Stimulated activated CD8-positive, alpha-beta memory T cell treated with anti-CD3 and anti-CD28 coated beads, Interleukin-12 subunit alpha, Interleukin-12 subunit beta, amount 100 ng/mL, for 4 hours (primary cell): Measurements from ENCODE around the gene CH25H.

Experiments
- DNase-seq: peaks from one replicate; pipeline ENCODE4 v3.0.0-alpha.2; 2020; ENCODE audit warnings: low read depth

Gene CH25H

GRCh38 chr10:89228962-89229361, 21.8 kb upstream of the CH25H start:
- no peak for DNase-seq

- no peak for DNase-seq
Observed at GRCh38 chr10:89228146-89228545, 21.0 kb upstream of the CH25H start.

DNA sequence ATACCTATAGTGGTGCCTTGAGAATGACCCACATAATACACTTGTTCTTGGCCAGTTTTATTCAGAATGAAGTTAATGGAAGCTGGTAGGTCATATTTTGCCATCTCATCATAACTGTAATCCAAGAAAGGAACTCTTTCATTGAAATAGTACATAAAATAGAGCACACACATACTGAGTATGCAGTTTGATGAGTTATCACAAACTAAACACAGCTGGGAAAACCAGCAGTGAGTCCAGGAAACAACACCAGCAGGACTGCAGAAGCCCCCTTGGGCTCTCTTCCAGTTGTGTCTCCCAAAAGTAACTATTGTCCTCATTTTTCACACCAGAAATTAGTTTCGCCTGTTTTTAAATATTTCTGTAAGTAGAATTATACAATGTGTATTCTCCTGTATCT, 19.8 kb upstream of the CH25H start:
- DNase-seq: no peak

- DNase-seq: no peak
Observed at GRCh38 chr10:89224739-89225443, 17.8 kb upstream of the CH25H start.

- no peak for DNase-seq
Observed at GRCh38 chr10:89221919-89222318, 14.8 kb upstream of the CH25H start.

DNA sequence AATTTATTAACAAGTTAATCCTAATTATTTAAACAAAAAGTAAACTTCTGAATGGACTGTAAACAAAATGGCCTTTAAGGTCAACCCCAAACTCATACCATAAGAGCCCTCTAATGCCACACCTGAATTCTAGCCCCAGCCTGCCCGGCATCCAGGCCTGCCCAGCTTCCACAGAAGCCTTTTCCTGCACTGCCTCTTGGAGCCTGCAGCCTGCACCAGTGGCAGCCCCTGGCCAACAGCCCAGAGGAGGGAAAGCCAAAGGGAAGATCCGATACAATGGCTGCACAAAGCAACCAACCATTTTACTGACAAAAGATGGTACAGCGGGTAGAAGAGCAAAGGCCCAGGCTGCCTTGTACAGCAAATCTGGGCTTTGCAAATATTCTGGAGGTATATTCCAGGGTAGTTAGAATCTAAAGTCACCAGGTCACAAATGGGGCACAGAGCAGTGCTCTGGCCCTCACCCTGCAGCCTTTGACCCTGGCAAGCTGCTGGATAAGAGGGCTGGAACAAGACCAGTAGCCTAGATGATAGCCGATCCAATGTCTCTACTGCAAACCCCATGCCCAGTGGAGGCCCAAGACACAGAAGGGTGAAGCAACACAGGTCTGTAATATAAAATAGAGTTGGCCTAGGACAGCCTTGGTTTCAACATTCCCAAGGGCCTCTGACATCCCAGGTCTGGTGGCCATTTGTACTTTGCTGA, 12.5 kb upstream of the CH25H start:
- no peak for DNase-seq

DNA sequence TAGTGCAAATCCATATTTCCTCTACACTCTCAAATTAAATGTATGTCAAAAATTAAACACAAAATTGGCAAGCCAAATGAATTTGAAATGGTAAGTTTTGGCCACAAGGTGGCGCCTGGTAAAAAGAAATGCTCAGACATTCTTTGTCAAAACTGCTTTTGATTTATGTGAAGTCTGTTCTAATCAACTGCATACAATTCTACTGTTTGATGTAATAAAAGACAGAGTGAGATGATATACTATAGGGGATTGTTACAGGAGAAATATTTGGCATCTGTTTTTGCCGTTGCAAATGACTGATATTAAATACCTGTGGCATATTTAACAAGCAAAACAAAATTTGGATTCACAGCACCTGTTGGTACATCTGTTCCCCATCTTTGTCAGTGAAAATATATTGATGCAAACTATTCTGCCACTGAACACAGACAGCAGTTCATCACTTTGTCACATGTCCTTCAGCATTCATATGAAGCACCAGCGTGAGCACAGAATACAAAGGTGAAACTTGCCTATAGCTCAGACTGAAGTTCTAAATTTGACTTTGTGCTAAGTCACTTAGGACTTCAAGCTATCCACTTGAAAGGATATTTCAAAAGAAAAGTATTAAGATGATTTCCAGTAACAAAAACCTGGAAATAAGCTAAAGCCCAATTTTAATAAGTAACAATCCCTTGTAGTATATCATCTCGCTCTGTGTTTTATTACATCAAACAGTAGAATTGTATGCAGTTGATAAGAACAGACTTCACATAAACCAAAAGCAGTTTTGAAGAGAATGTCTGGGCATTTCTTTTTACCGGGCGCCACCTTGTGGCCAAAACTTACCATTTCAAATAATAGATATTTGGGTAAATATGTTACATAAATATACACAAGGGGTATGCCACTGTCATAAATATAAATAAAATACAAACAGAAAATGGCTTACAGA, 10.2 kb upstream of the CH25H start:
- no peak for DNase-seq

- DNase-seq: no peak
Observed at GRCh38 chr10:89216056-89216455, 8.9 kb upstream of the CH25H start.

DNA sequence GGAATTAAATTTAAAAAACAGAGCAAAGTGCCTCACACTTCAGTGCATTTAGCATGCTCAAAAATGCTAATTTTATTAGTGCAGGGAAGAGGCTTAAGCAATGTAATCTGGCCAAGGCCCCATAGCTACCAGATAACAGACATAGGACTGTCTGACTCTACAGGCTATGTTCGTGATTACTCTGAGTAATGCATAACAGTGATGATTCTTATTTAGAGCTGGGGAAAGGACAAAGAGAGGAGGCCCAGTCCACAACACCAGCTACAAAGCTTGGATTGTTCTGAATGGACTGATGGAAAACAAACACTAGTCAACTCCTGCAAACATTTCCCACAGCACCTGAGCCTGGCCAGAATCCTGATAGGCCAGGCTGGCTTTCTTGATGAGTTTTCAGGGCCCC, 8.4 kb upstream of the CH25H start:
- no peak for DNase-seq

DNA sequence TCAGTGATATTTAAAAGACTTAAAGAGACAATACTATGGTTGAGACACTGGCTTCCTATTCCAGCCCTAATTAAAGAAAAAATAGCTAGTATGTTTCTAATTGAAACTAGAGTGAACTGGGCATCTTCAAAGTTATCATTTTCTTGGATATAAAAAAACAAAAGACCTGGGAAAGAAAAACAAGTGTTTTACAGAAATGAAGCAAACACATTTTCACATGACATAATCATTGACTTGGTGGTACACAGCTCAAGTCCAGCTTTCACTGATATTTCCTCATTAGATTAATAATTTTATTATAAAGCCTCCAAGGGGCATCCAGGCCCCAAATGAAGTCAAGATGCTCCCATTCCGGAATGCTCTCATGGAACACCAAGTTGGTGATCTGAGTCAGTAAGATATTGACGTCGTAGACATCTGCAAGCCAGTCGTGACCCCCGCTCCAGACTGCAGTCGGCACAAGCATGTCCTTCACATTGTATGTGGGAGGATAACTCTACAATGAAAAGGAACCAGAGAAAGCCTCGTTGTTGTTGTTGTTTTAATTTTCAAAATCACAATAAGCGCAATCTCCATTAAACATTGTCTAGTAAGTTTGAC, 7.5 kb upstream of the CH25H start:
- no peak for DNase-seq

DNA sequence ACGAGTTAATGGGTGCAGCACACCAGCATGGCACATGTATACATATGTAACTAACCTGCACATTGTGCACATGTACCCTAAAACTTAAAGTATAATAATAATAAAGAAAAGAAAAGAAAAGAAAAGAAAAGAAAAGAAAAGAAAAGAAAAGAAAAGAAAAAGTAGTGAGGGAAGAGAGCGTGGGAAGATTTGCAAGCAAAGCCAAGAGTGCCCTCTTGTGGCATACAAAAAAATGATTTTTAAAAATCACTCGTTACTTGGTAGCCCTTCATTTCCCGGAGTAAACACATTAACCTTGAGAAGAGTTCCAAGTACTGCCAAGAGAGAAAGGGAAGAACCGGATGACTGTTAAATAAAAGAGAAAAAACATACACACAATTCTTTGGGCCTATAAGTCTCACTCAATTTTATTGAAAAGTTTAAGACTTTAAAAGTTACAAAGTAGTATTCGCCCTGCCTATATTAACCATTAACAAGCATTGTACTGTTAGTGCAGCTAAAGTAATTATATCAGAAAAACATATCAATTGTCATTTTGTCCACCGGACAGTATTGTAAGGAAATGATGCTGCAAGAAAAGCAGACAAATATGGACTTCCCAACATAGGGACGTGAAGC, 6.2 kb upstream of the CH25H start:
- no peak for DNase-seq

DNA sequence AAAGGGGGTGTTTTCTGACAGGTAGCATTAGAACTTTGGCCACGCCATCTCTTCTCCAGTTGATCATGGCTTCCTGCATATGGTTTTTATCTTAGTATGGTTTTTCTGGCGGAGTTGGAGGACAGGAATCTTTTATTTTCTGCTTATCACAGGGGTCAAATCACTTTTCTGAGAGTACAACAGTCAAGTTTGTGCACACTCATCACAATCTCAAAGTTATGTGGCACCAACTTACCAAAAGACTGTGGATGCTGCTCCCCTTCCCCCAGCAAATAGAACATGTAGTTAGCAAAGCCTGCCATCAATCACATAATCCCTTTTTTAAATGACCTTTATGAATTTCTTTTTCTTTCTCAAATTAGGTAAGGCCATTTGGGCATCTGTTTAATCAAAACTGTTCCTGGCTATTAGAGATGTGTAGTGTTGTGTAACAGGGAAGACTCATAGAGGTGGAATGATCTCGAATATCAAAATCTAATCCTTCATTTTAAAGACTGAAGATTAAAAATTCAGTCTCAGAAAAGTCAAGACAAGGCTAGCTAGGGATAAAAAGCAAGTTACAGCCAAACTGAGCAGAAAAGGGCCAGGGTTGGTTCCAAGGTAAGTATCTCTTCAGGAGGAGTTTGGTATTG, 3.8 kb upstream of the CH25H start:
- DNase-seq: no peak

- no peak for DNase-seq
Observed at GRCh38 chr10:89209718-89210117, 2.6 kb upstream of the CH25H start.

DNA sequence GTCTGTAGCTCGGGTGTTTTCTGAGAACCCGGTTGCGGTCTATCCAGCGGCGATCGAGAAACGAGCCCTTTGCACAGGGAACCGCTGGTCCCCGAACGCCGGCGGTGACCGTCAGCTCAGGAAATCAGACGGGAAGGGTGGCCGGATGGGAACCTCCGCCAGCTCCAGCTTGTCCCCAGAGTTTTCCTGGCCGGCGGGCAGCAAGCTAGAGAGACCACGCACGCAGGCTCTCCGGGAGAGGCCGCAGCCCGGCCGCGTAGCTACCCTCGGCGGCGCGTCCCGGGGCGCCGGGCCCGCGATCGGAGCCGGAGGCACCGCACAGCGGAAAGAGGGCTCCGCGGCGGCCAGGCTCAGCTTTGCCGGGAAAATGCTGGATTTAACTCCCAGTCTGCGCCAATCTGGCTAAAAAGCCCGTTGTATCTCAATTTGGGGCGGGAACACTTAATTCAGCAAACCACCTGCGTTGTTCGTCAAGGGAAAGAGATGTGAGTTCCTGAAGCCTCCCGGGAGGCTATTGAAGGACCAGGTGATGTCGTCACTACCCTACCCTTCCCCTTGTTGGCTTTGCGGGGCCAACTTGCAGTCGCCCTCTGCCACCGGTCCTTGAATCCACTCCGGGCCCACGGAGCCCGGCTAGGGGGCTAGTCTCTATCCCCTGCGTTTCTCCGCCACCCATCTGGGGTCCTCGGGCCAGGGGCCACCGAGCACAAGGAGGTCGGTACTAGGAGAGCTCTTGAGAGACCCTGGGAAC, 859 bp upstream of the CH25H start:
- DNase-seq: no peak

GRCh38 chr10:89206402-89207180, 526 bp downstream of the CH25H start:
- no peak for DNase-seq

- no peak for DNase-seq
Observed at GRCh38 chr10:89204621-89205185, 2.4 kb downstream of the CH25H start.

DNA sequence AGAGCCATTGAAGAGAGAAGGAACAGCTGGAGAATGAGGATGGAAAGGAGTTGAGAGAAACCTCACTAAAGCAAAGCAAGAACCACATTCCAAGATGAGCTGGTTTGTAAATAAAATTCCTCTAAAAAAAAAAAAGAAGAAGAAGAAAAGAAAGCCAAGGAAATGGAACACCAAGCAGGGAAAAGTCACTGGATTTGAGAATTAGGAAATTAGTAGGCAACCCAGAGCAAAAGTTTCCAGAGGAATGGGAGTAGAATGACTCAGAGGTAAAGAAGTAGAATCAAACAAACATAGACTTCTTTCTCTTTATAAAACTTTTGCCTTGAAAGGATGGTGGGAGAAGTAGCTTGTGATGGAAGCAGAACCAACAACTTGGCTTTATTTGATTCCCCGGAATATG, 3.9 kb downstream of the CH25H start:
- no peak for DNase-seq

- DNase-seq: no peak
Observed at GRCh38 chr10:89202033-89202425, 5.1 kb downstream of the CH25H start.

DNA sequence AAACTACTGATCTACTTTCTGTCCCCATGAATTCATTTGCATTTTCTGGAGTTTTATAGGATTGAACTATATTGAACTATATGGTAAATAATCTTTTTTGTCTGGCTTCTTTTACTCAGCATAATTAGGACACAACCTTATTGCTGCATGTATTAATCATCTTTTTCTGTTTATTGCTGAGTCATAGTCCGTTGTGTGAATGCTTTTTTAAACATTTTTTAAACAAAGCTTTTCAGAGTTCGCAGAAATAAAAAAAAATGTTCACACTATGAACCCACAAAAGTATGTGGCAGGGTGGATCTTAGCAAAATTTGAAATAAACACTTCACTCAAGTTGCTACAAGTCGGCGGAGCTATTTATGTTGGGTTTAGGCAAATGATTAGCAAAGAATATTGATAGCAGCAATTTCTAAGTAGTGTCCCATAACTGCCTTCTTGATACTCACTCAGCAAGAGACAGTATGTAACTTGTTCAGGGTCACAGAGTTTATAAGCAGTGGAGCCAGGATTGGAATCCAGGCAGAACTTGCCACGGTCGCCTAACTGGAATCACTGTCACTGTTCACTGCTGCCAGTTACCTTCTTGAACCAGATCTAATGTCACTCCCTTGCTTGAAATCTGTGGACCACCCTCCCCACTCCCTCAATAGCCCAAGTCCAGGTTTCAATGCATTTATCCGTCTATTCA, 5.6 kb downstream of the CH25H start:
- DNase-seq: no peak
